Measurements from ENCODE around the gene CDK17.
"Not testable (repeated sequence)": the region's sequence is repeated elsewhere in the genome, so short reads cannot be mapped to it uniquely, and the experiment has no call there.

CDK17 gene

GRCh38 chr12:96352161-96352835, 47.9 kb downstream of the CDK17 start:
- DNase-seq, result no peak

- no peak for DNase-seq
Observed at GRCh38 chr12:96350982-96351381, 49.3 kb downstream of the CDK17 start.

GRCh38 chr12:96347130-96347699, 53.0 kb downstream of the CDK17 start:
- DNase-seq, result no peak

GRCh38 chr12:96346716-96347115, 53.5 kb downstream of the CDK17 start:
- DNase-seq, result not testable (repeated sequence)

- no peak for DNase-seq
Observed at GRCh38 chr12:96344124-96344695, 56.0 kb downstream of the CDK17 start.

- DNase-seq, result no peak
Observed at GRCh38 chr12:96343347-96343954, 56.8 kb downstream of the CDK17 start.

- DNase-seq, result not testable (repeated sequence)
Observed at GRCh38 chr12:96339666-96340065, 60.6 kb downstream of the CDK17 start.

GRCh38 chr12:96338852-96339471, 61.3 kb downstream of the CDK17 start:
- DNase-seq, result no peak

GRCh38 chr12:96337953-96338352, 62.3 kb downstream of the CDK17 start:
- no peak for DNase-seq

- DNase-seq, result no peak
Observed at GRCh38 chr12:96336489-96336888, 63.8 kb downstream of the CDK17 start.

GRCh38 chr12:96335270-96335669, 65.0 kb downstream of the CDK17 start:
- DNase-seq, result no peak

- no peak for DNase-seq
Observed at GRCh38 chr12:96334502-96334901, 65.7 kb downstream of the CDK17 start.

- no peak for DNase-seq
Observed at GRCh38 chr12:96329545-96329944, 70.7 kb downstream of the CDK17 start.

GRCh38 chr12:96329018-96329417, 71.2 kb downstream of the CDK17 start:
- DNase-seq, result no peak

- no peak for DNase-seq
Observed at GRCh38 chr12:96327889-96328288, 72.3 kb downstream of the CDK17 start.

GRCh38 chr12:96327346-96327745, 72.9 kb downstream of the CDK17 start:
- no peak for DNase-seq

GRCh38 chr12:96326628-96327227, 73.5 kb downstream of the CDK17 start:
- no peak for DNase-seq

GRCh38 chr12:96323906-96324305, 76.3 kb downstream of the CDK17 start:
- DNase-seq, result no peak

GRCh38 chr12:96322720-96323119, 77.5 kb downstream of the CDK17 start:
- no peak for DNase-seq

- DNase-seq, result no peak
Observed at GRCh38 chr12:96321941-96322340, 78.3 kb downstream of the CDK17 start.

- not testable (repeated sequence) for DNase-seq
Observed at GRCh38 chr12:96317801-96318200, 82.4 kb downstream of the CDK17 start.

- DNase-seq, result peak; percentile 44
Observed at GRCh38 chr12:96315741-96316481, 84.3 kb downstream of the CDK17 start.

All from NCI-H1105 (cell line).